MCF 10A (cell line): ENCODE data around the gene DEDD. TPM values are rescaled to one million over a fixed set of nuclear protein-coding genes. Genes with fewer than 3 reads are reported as not detected.

Experiments
- BruUV-seq: library from RNA; stranded (reverse); fragments of 400-500 nt; replicated peaks from 2 replicates; lab custom pipeline; 2021; lab: Mats Ljungman, UMichigan
- CTCF ChIA-PET: fragments of 300-600 bp; sonication (Branson Sonifier 250); formaldehyde crosslinking; extraction: SDS; loops from one replicate; lab custom pipeline; 2021; ENCODE audit warnings: antibody characterized with exemption, inconsistent platforms; lab: Yijun Ruan, JAX
- POLR2A ChIA-PET: fragments of 300-600, 350-650 bp; sonication (Branson Sonifier 250); formaldehyde crosslinking; extraction: SDS; loops from one replicate; lab custom pipeline; 2020; ENCODE audit warnings: antibody characterized with exemption, inconsistent platforms; lab: Yijun Ruan, JAX
- DNase-seq: peaks from one replicate; pipeline ENCODE4 v3.0.0-alpha.2; 2018; ENCODE audit not compliant: unreplicated experiment
- H3K27ac Mint-ChIP-seq: one replicate; pipeline ENCODE4 v1.8.0; 2022; ENCODE audit warnings: mild to moderate bottlenecking, low read depth, mixed read lengths; ENCODE audit not compliant: unreplicated experiment
- H3K27me3 Mint-ChIP-seq: one replicate; pipeline ENCODE4 v1.8.0; 2022; ENCODE audit warnings: mixed read lengths; ENCODE audit not compliant: insufficient read depth, unreplicated experiment
- H3K36me3 Mint-ChIP-seq: one replicate; pipeline ENCODE4 v1.8.0; 2022; ENCODE audit warnings: mild to moderate bottlenecking, moderate library complexity, mixed read lengths; ENCODE audit not compliant: insufficient read depth, unreplicated experiment
- H3K4me1 Mint-ChIP-seq: one replicate; pipeline ENCODE4 v1.8.0; 2022; ENCODE audit warnings: mixed read lengths; ENCODE audit not compliant: insufficient read depth, unreplicated experiment
- H3K4me3 Mint-ChIP-seq: one replicate; pipeline ENCODE4 v1.8.0; 2022; ENCODE audit warnings: mild to moderate bottlenecking, moderate library complexity, mixed read lengths; ENCODE audit not compliant: unreplicated experiment
- H3K9me3 Mint-ChIP-seq: one replicate; pipeline ENCODE4 v1.8.0; 2022; ENCODE audit warnings: mixed read lengths; ENCODE audit not compliant: unreplicated experiment
- CTCF ChIP-seq: fragments of 200-600 bp; IDR thresholded peaks from one replicate; pipeline ENCODE4 v1.8.0; 2022; ENCODE audit warnings: antibody characterized with exemption, mild to moderate bottlenecking; ENCODE audit not compliant: unreplicated experiment
- intact Hi-C: fragments of 100-400 bp; cut with micrococcal nuclease; formaldehyde crosslinking; loops from 2 replicates; pipeline ENCODE4 v1.14.1; 2022
- total RNA-seq: library from RNA; stranded (reverse); gene quantifications from 2 replicates; pipeline ENCODE4 v1.2.3, GENCODE V29; 2022

DEDD gene
- total RNA-seq, 1 experiment from 2014 or later: 73.6 TPM

DNA sequence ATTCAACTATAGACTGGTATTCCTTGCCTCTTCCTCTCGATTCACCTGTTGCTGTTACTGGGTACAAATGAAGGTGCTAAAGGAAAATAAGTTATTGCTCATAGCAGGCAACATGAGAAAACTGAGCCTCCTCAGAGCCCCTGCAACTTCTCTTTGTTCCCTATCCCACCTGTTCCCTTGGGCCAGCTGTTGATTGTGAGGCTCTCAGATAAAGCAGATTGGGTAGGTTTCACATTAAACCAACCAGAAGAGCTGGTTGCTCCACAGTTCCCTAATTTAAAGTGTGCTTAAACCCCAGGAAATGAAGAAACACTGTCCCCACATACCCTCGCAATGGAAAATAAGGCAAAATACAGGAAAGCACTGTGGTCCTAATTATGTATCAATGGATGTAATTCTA lies 4.8 kb downstream of the DEDD start:
- CTCF ChIA-PET: interaction anchor here (0.6 to 1.5 kb wide), 6 partner anchors 11 to 176 kb away, joined by 3 to 7 read pairs (median 4); no protein-coding TSS in a partner anchor
- intact Hi-C loops: no loop called here
- POLR2A ChIA-PET: interaction anchor here (0.6 to 2.1 kb wide), 4 partner anchors 82 to 389 kb away, joined by 3 to 8 read pairs (median 4); partner anchors contain the start of genes F11R and USF1
- TF ChIP-seq CTCF: no peak
- Mint-ChIP-seq H3K27me3 (no peaks in the 10 kb centered on the region), H3K36me3 (peaks cover 77% of the 10 kb centered on the region), H3K27ac (no peak overlapping the region), H3K4me3 (no peak overlapping the region), H3K9me3 (no peaks in the 10 kb centered on the region), H3K4me1 (peaks cover 29% of the 10 kb centered on the region)
- no TSS peak for BruUV-seq
- DNase-seq: no peak

GRCh38 chr1:161122967-161123366 lies 9.5 kb downstream of the DEDD start:
- TF ChIP-seq CTCF: no peak
- peaks cover 90% of the 10 kb centered on the region for H3K36me3 Mint-ChIP-seq
- no peaks in the 10 kb centered on the region for H3K9me3 Mint-ChIP-seq
- peak overlapping the region; percentile 36 for H3K27ac Mint-ChIP-seq
- no peaks in the 10 kb centered on the region for H3K27me3 Mint-ChIP-seq
- CTCF ChIA-PET: interaction anchor here (1.3 kb wide), 1 partner anchor 9 kb away, joined by 4 read pairs; the partner anchor contains the start of gene DEDD
- intact Hi-C loops: no loop called here
- H3K4me3 Mint-ChIP-seq: no peak overlapping the region
- POLR2A ChIA-PET: interaction anchor here (0.9 to 1.8 kb wide), 3 partner anchors 9 to 171 kb away, joined by 3 to 5 read pairs (median 4); partner anchors contain the start of gene USF1
- peaks cover 35% of the 10 kb centered on the region for H3K4me1 Mint-ChIP-seq
- BruUV-seq: no TSS peak
- no peak for DNase-seq

GRCh38 chr1:161121834-161122233 lies 10.6 kb downstream of the DEDD start:
- peaks cover 29% of the 10 kb centered on the region for H3K4me1 Mint-ChIP-seq
- H3K27ac Mint-ChIP-seq: no peak overlapping the region

More at GRCh38 chr1:161121834-161122233, 10.6 kb downstream of the DEDD start:
- no peak for TF ChIP-seq CTCF
- Mint-ChIP-seq H3K4me3 (no peak overlapping the region), H3K9me3 (no peaks in the 10 kb centered on the region), H3K36me3 (peaks cover 85% of the 10 kb centered on the region), H3K27me3 (no peaks in the 10 kb centered on the region)
- DNase-seq: no peak
- POLR2A ChIA-PET: interaction anchor here (0.6 to 2.2 kb wide), 11 partner anchors 8 to 170 kb away, joined by 3 to 17 read pairs (median 4); partner anchors contain the start of genes F11R and USF1
- intact Hi-C loops: no loop called here
- no TSS peak for BruUV-seq
- CTCF ChIA-PET: interaction anchor here (0.6 to 1.5 kb wide), 16 partner anchors 11 to 287 kb away, joined by 3 to 5 read pairs (median 3); partner anchors contain the start of genes DEDD and USF1
